Measurements from ENCODE around the gene MVD. TPM values are rescaled to one million over a fixed set of nuclear protein-coding genes. Genes with fewer than 3 reads are reported as not detected.
"Not testable (repeated sequence)": the region's sequence is repeated elsewhere in the genome, so short reads cannot be mapped to it uniquely, and the experiment has no call there.

The MVD gene
- total RNA-seq, 2 donors from 2014 or later, result 64.5 to 80.5 TPM

- Mint-ChIP-seq H3K9me3 (no peaks in the 10 kb centered on the region), H3K4me1 (ENCODE audit: low read depth) (peaks cover 35% of the 10 kb centered on the region), H3K36me3 (ENCODE audit: insufficient read depth in 2 of 2) (peaks cover 0 to 2% of the 10 kb centered on the region in 2 donors), H3K27me3 (ENCODE audit: low read depth) (no peaks in the 10 kb centered on the region), H3K27ac (no peak overlapping the region), H3K4me3 (peak overlapping the region; percentile 83 to 85)
- no peak for ATAC-seq (replicated peaks in 1 of 2)
- no peak for DNase-seq
Observed at GRCh38 chr16:88684569-88685155, 21.8 kb upstream of the MVD start.

- Mint-ChIP-seq H3K27me3 (ENCODE audit: low read depth) (no peaks in the 10 kb centered on the region), H3K4me1 (ENCODE audit: low read depth) (peaks cover 35% of the 10 kb centered on the region), H3K4me3 (peak overlapping the region; percentile 78 to 91), H3K9me3 (no peaks in the 10 kb centered on the region), H3K36me3 (ENCODE audit: insufficient read depth in 2 of 2) (peaks cover 0 to 2% of the 10 kb centered on the region in 2 donors), H3K27ac (peak overlapping the region; percentile 91)
- DNase-seq (peak; percentile 80 to 82), ATAC-seq (replicated peaks in 1 of 2) (peak; percentile 68 to 70)
Observed at GRCh38 chr16:88681709-88682451, 19.0 kb upstream of the MVD start.

- Mint-ChIP-seq H3K9me3 (no peaks in the 10 kb centered on the region), H3K27ac (peak overlapping the region; percentile 44), H3K4me1 (ENCODE audit: low read depth) (peaks cover 35% of the 10 kb centered on the region), H3K36me3 (ENCODE audit: insufficient read depth in 2 of 2) (peaks cover 0 to 2% of the 10 kb centered on the region in 2 donors), H3K27me3 (ENCODE audit: low read depth) (no peaks in the 10 kb centered on the region), H3K4me3 (peak overlapping the region; percentile 78 to 91)
- ATAC-seq (replicated peaks in 1 of 2) (peak; percentile 20 to 21), DNase-seq (peak; percentile 55 to 62)
Observed at GRCh38 chr16:88681084-88681680, 18.3 kb upstream of the MVD start.

- no peak overlapping the region for H3K27ac Mint-ChIP-seq
Observed at GRCh38 chr16:88680554-88681083, 17.7 kb upstream of the MVD start.

GRCh38 chr16:88678224-88678979, 15.5 kb upstream of the MVD start:
- no peaks in the 10 kb centered on the region for H3K27me3 Mint-ChIP-seq (ENCODE audit: low read depth)
- no peak overlapping the region for H3K27ac Mint-ChIP-seq
- DNase-seq (no peak), ATAC-seq (replicated peaks in 1 of 2) (no peak)
- no peaks in the 10 kb centered on the region for H3K9me3 Mint-ChIP-seq
- H3K4me1 Mint-ChIP-seq (ENCODE audit: low read depth), result peaks cover 21% of the 10 kb centered on the region
- H3K36me3 Mint-ChIP-seq (ENCODE audit: insufficient read depth in 2 of 2), result peaks cover 0 to 2% of the 10 kb centered on the region in 2 donors
- H3K4me3 Mint-ChIP-seq, result no peak overlapping the region

More at GRCh38 chr16:88680554-88681083, 17.7 kb upstream of the MVD start:
- Mint-ChIP-seq H3K9me3 (no peaks in the 10 kb centered on the region), H3K36me3 (ENCODE audit: insufficient read depth in 2 of 2) (peaks cover 0 to 2% of the 10 kb centered on the region in 2 donors), H3K4me3 (peak overlapping the region in 1 of 2 donors; percentile 78), H3K4me1 (ENCODE audit: low read depth) (peaks cover 35% of the 10 kb centered on the region), H3K27me3 (ENCODE audit: low read depth) (no peaks in the 10 kb centered on the region)
- no peak for ATAC-seq (replicated peaks in 1 of 2)
- DNase-seq, result no peak

- no peak overlapping the region for H3K27ac Mint-ChIP-seq
- H3K4me3 Mint-ChIP-seq, result no peak overlapping the region
- DNase-seq, result no peak
- H3K36me3 Mint-ChIP-seq (ENCODE audit: insufficient read depth in 2 of 2), result peaks cover 0 to 2% of the 10 kb centered on the region in 2 donors
- ATAC-seq (replicated peaks in 1 of 2), result no peak
- H3K9me3 Mint-ChIP-seq, result no peaks in the 10 kb centered on the region
- no peaks in the 10 kb centered on the region for H3K27me3 Mint-ChIP-seq (ENCODE audit: low read depth)
- peaks cover 21% of the 10 kb centered on the region for H3K4me1 Mint-ChIP-seq (ENCODE audit: low read depth)
Observed at GRCh38 chr16:88677721-88678120, 14.8 kb upstream of the MVD start.

- no peaks in the 10 kb centered on the region for H3K36me3 Mint-ChIP-seq (ENCODE audit: insufficient read depth in 2 of 2)
- H3K9me3 Mint-ChIP-seq, result no peaks in the 10 kb centered on the region
- no peaks in the 10 kb centered on the region for H3K27me3 Mint-ChIP-seq (ENCODE audit: low read depth)
- DNase-seq (no peak), ATAC-seq (replicated peaks in 1 of 2) (no peak)
- no peak overlapping the region for H3K4me3 Mint-ChIP-seq
- peaks cover 10% of the 10 kb centered on the region for H3K4me1 Mint-ChIP-seq (ENCODE audit: low read depth)
- no peak overlapping the region for H3K27ac Mint-ChIP-seq
Observed at GRCh38 chr16:88676502-88677242, 13.8 kb upstream of the MVD start.

- Mint-ChIP-seq H3K4me1 (ENCODE audit: low read depth) (no peaks in the 10 kb centered on the region), H3K36me3 (ENCODE audit: insufficient read depth in 2 of 2) (peaks cover 0 to 2% of the 10 kb centered on the region in 2 donors), H3K9me3 (no peaks in the 10 kb centered on the region), H3K4me3 (no peak overlapping the region), H3K27ac (no peak overlapping the region), H3K27me3 (ENCODE audit: low read depth) (no peaks in the 10 kb centered on the region)
- ATAC-seq (replicated peaks in 1 of 2) (peak in 1 of 2 donors; percentile 19), DNase-seq (no peak)
Observed at GRCh38 chr16:88673716-88674379, 11.0 kb upstream of the MVD start.

- no peak for DNase-seq
- ATAC-seq (replicated peaks in 1 of 2), result no peak
- no peaks in the 10 kb centered on the region for H3K27me3 Mint-ChIP-seq (ENCODE audit: low read depth)
- H3K4me3 Mint-ChIP-seq, result no peak overlapping the region
- H3K27ac Mint-ChIP-seq, result no peak overlapping the region
- no peaks in the 10 kb centered on the region for H3K4me1 Mint-ChIP-seq (ENCODE audit: low read depth)
- peaks cover 2 to 7% of the 10 kb centered on the region in 2 donors for H3K36me3 Mint-ChIP-seq (ENCODE audit: insufficient read depth in 2 of 2)
- no peaks in the 10 kb centered on the region for H3K9me3 Mint-ChIP-seq
Observed at GRCh38 chr16:88672776-88673175, 9.9 kb upstream of the MVD start.

GRCh38 chr16:88671806-88672205, 8.9 kb upstream of the MVD start:
- H3K27me3 Mint-ChIP-seq (ENCODE audit: low read depth), result no peaks in the 10 kb centered on the region
- ATAC-seq (replicated peaks in 1 of 2) (no peak), DNase-seq (no peak)
- H3K4me3 Mint-ChIP-seq, result no peak overlapping the region
- peaks cover 2 to 7% of the 10 kb centered on the region in 2 donors for H3K36me3 Mint-ChIP-seq (ENCODE audit: insufficient read depth in 2 of 2)
- H3K9me3 Mint-ChIP-seq, result no peaks in the 10 kb centered on the region
- H3K27ac Mint-ChIP-seq, result no peak overlapping the region
- H3K4me1 Mint-ChIP-seq (ENCODE audit: low read depth), result peaks cover 6% of the 10 kb centered on the region

GRCh38 chr16:88669980-88670379, 7.1 kb upstream of the MVD start:
- Mint-ChIP-seq H3K9me3 (no peaks in the 10 kb centered on the region), H3K4me1 (ENCODE audit: low read depth) (peaks cover 6% of the 10 kb centered on the region)

GRCh38 chr16:88669493-88669892, 6.6 kb upstream of the MVD start:
- not testable (repeated sequence) for H3K27me3 Mint-ChIP-seq (ENCODE audit: low read depth); ATAC-seq (replicated peaks in 1 of 2); H3K4me3 Mint-ChIP-seq; H3K4me1 Mint-ChIP-seq (ENCODE audit: low read depth); DNase-seq; H3K27ac Mint-ChIP-seq; H3K36me3 Mint-ChIP-seq (ENCODE audit: insufficient read depth in 2 of 2); H3K9me3 Mint-ChIP-seq

More at GRCh38 chr16:88669980-88670379, 7.1 kb upstream of the MVD start:
- H3K36me3 Mint-ChIP-seq (ENCODE audit: insufficient read depth in 2 of 2), result peaks cover 2 to 7% of the 10 kb centered on the region in 2 donors
- no peaks in the 10 kb centered on the region for H3K27me3 Mint-ChIP-seq (ENCODE audit: low read depth)
- H3K27ac Mint-ChIP-seq, result no peak overlapping the region
- DNase-seq, result no peak
- no peak for ATAC-seq (replicated peaks in 1 of 2)
- no peak overlapping the region for H3K4me3 Mint-ChIP-seq

Data from activated T-cell treated with anti-CD3 and anti-CD28 coated beads, Interleukin-2, amount 50 U/mL, for 72 hours (primary cell).